Large intestine (tissue), 12 donors: ENCODE results near the gene TTR. TPM values are rescaled to one million over a fixed set of nuclear protein-coding genes. Genes with fewer than 3 reads are reported as not detected.

Source experiments
- DNase-seq, 2 donors: peaks; one replicate each; pipeline versions ENCODE4 v3.0.0 to v3.0.0-alpha.2; 2013
- H3K27ac ChIP-seq: one replicate; pipeline ENCODE4 v1.5.1; 2013; ENCODE audit warnings: low read length
- H3K27me3 ChIP-seq: 2 replicates; pipeline ENCODE4 v1.6.1; 2013; ENCODE audit warnings: low read length; ENCODE audit not compliant: control insufficient read depth, insufficient read depth
- H3K36me3 ChIP-seq: 2 replicates; pipeline ENCODE4 v1.6.1; 2013; ENCODE audit warnings: low read length; ENCODE audit not compliant: control insufficient read depth, insufficient read depth
- H3K4me1 ChIP-seq: one replicate; pipeline ENCODE4 v1.6.1; 2013; ENCODE audit warnings: low read length; ENCODE audit not compliant: control insufficient read depth, insufficient read depth
- H3K4me3 ChIP-seq: one replicate; pipeline ENCODE4 v1.5.1; 2013; ENCODE audit warnings: low read length
- H3K9me3 ChIP-seq: one replicate; pipeline ENCODE4 v1.6.1; 2013; ENCODE audit warnings: mild to moderate bottlenecking, low read depth, low read length, moderate library complexity; ENCODE audit not compliant: control insufficient read depth
- WGBS: methylation state at CpG from one replicate; pipeline ENCODE4 v1.1.5; 2013; ENCODE audit warnings: low lambda C conversion rate; ENCODE audit not compliant: insufficient coverage; 5-methylcytosine and 5-hydroxymethylcytosine counted together
- long read RNA-seq, 11 donors: transcript quantifications; one replicate each; lab custom pipeline, GENCODE V29; 2026
- polyA plus RNA-seq: library from polyadenylated mRNA; unstranded; fragments of 120-200 nt; gene quantifications from one replicate; pipeline ENCODE4 v1.2.1, GENCODE V29; 2013

The TTR gene
- 761 TPM for polyA plus RNA-seq
- long read RNA-seq, donor 1, transcript TTR-202 (2 exons, 745 nt): minor isoform, 33 of 3,168 reads
- long read RNA-seq, donor 1, transcript TTR-201 (4 exons, 957 nt): major isoform, 1,368 of 3,168 reads
- long read RNA-seq, donor 1, transcript TTR-203 (3 exons, 956 nt): minor isoform, 280 of 3,168 reads
- long read RNA-seq, donor 1, partial matches to known transcripts: 1,390 of 3,168 reads
- long read RNA-seq, donor 1, other reads (novel, unspliced or antisense): 97 of 3,168 reads
- long read RNA-seq, donor 2, transcript TTR-202 (2 exons, 745 nt): minor isoform, 45 of 3,803 reads
- long read RNA-seq, donor 2, transcript TTR-203 (3 exons, 956 nt): minor isoform, 369 of 3,803 reads
- long read RNA-seq, donor 2, transcript TTR-201 (4 exons, 957 nt): major isoform, 1,455 of 3,803 reads
- long read RNA-seq, donor 2, partial matches to known transcripts: 1,826 of 3,803 reads
- long read RNA-seq, donor 2, other reads (novel, unspliced or antisense): 108 of 3,803 reads
- long read RNA-seq, donor 3: 0 reads
- long read RNA-seq, donor 4, transcript TTR-202 (2 exons, 745 nt): minor isoform, 6 of 1,144 reads
- long read RNA-seq, donor 4, transcript TTR-203 (3 exons, 956 nt): minor isoform, 55 of 1,144 reads
- long read RNA-seq, donor 4, transcript TTR-201 (4 exons, 957 nt): major isoform, 545 of 1,144 reads
- long read RNA-seq, donor 4, partial matches to known transcripts: 507 of 1,144 reads
- long read RNA-seq, donor 4, other reads (novel, unspliced or antisense): 31 of 1,144 reads
- long read RNA-seq, donor 5, transcript TTR-201 (4 exons, 957 nt): major isoform, 1,200 of 2,984 reads
- long read RNA-seq, donor 5, transcript TTR-203 (3 exons, 956 nt): minor isoform, 259 of 2,984 reads
- long read RNA-seq, donor 5, transcript TTR-202 (2 exons, 745 nt): minor isoform, 36 of 2,984 reads
- long read RNA-seq, donor 5, partial matches to known transcripts: 1,426 of 2,984 reads
- long read RNA-seq, donor 5, other reads (novel, unspliced or antisense): 63 of 2,984 reads
- long read RNA-seq, donor 6, transcript TTR-203 (3 exons, 956 nt): minor isoform, 91 of 1,849 reads
- long read RNA-seq, donor 6, transcript TTR-202 (2 exons, 745 nt): minor isoform, 16 of 1,849 reads
- long read RNA-seq, donor 6, transcript TTR-201 (4 exons, 957 nt): major isoform, 1,003 of 1,849 reads
- long read RNA-seq, donor 6, partial matches to known transcripts: 709 of 1,849 reads
- long read RNA-seq, donor 6, other reads (novel, unspliced or antisense): 30 of 1,849 reads
- long read RNA-seq, donor 7, transcript TTR-203 (3 exons, 956 nt): minor isoform, 20 of 437 reads
- long read RNA-seq, donor 7, transcript TTR-201 (4 exons, 957 nt): major isoform, 237 of 437 reads
- long read RNA-seq, donor 7, partial matches to known transcripts: 171 of 437 reads
- long read RNA-seq, donor 7, other reads (novel, unspliced or antisense): 5 of 437 reads
- long read RNA-seq, donor 8, transcript TTR-201 (4 exons, 957 nt): major isoform, 2,437 of 4,566 reads
- long read RNA-seq, donor 8, transcript TTR-203 (3 exons, 956 nt): minor isoform, 184 of 4,566 reads
- long read RNA-seq, donor 8, transcript TTR-202 (2 exons, 745 nt): minor isoform, 33 of 4,566 reads
- long read RNA-seq, donor 8, partial matches to known transcripts: 1,757 of 4,566 reads
- long read RNA-seq, donor 8, other reads (novel, unspliced or antisense): 155 of 4,566 reads
- long read RNA-seq, donor 9, transcript TTR-202 (2 exons, 745 nt): minor isoform, 35 of 3,853 reads
- long read RNA-seq, donor 9, transcript TTR-201 (4 exons, 957 nt): major isoform, 2,112 of 3,853 reads
- long read RNA-seq, donor 9, transcript TTR-203 (3 exons, 956 nt): minor isoform, 174 of 3,853 reads
- long read RNA-seq, donor 9, partial matches to known transcripts: 1,385 of 3,853 reads
- long read RNA-seq, donor 9, other reads (novel, unspliced or antisense): 147 of 3,853 reads
- long read RNA-seq, donor 10, transcript TTR-203 (3 exons, 956 nt): minor isoform, 76 of 2,114 reads
- long read RNA-seq, donor 10, transcript TTR-202 (2 exons, 745 nt): minor isoform, 17 of 2,114 reads
- long read RNA-seq, donor 10, transcript TTR-201 (4 exons, 957 nt): major isoform, 1,221 of 2,114 reads
- long read RNA-seq, donor 10, partial matches to known transcripts: 728 of 2,114 reads
- long read RNA-seq, donor 10, other reads (novel, unspliced or antisense): 72 of 2,114 reads
- long read RNA-seq, donor 11, transcript TTR-201 (4 exons, 957 nt): major isoform, 1,408 of 2,388 reads
- long read RNA-seq, donor 11, transcript TTR-203 (3 exons, 956 nt): minor isoform, 111 of 2,388 reads
- long read RNA-seq, donor 11, transcript TTR-202 (2 exons, 745 nt): minor isoform, 23 of 2,388 reads
- long read RNA-seq, donor 11, partial matches to known transcripts: 764 of 2,388 reads
- long read RNA-seq, donor 11, other reads (novel, unspliced or antisense): 82 of 2,388 reads

- WGBS: 31% methylated on average over 2 of the region's 5 CpGs
These were observed at the start of gene TTR for GRCh38 chr18:31591628-31592027. Gene TTR, plus strand, starts transcription at chr18:31591877. Its CDS starts 26 bp downstream, at chr18:31591903.

DNA sequence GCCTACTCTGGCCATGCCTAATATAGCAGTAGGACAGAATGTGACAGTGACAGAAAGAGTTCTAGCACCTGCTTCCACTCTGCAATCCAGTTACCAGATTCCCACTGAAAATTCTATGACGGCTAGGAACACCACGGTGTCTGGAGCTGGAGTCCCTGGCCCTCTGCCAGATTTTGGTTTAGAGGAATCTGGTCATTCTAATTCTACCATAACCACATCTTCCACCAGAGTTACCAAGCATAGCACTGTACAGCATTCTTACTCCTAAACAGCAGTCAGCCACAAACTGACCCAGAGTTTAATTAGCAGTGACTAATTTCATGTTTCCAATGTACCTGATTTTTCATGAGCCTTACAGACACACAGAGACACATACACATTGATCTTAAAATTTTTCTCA lies 45.2 kb upstream of the TTR start:
- DNase-seq: no peak
- WGBS: no CpG with 5 or more reads among the region's 2 CpGs

More at GRCh38 chr18:31591628-31592027, at the start of gene TTR:
- Histone ChIP-seq H3K4me1 (peaks cover 27% of the 10 kb centered on the region), H3K27me3 (no peaks in the 10 kb centered on the region), H3K36me3 (peaks cover 14% of the 10 kb centered on the region), H3K4me3 (peak within 1 kb of the TSS; percentile 45), H3K27ac (peak within 1 kb of the TSS; percentile 56), H3K9me3 (no peaks in the 10 kb centered on the region)
- peak; percentile 69 to 76 for DNase-seq

DNA sequence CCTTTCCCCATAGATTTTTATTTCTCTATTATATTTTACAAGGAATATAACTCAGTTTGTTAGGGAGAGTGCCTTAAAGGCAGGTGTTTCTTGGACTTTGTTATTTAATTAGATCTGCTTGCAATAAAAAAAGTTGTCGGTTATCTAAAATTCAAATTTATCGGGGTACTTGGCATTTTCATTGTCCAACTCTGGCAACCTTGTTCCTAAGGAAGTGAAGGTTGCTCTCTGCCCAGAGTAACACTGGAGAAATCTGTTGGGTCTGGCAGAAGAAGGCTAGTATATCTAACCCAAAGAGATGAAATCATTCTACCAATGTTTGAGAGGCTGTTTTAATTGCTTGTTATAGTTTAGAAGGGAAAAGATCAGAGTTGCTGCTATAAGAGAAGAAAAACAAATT lies 42.8 kb upstream of the TTR start:
- no peak overlapping the region for H3K4me3 ChIP-seq
- DNase-seq: peak in 1 of 2 donors; percentile 64
- H3K27ac ChIP-seq: peak overlapping the region; percentile 17
- WGBS: no CpG with 5 or more reads among the region's 2 CpGs
- no peaks in the 10 kb centered on the region for H3K4me1 ChIP-seq
- H3K27me3 ChIP-seq: no peaks in the 10 kb centered on the region
- H3K36me3 ChIP-seq: peaks cover 21% of the 10 kb centered on the region
- no peaks in the 10 kb centered on the region for H3K9me3 ChIP-seq

More for the DNA sequence above, 45.2 kb upstream of the TTR start:
- H3K27ac ChIP-seq: no peak overlapping the region
- H3K9me3 ChIP-seq: no peaks in the 10 kb centered on the region
- no peak overlapping the region for H3K4me3 ChIP-seq
- peaks cover 40% of the 10 kb centered on the region for H3K36me3 ChIP-seq
- H3K4me1 ChIP-seq: no peaks in the 10 kb centered on the region
- H3K27me3 ChIP-seq: no peaks in the 10 kb centered on the region

- DNase-seq: no peak
- Histone ChIP-seq H3K27me3 (no peaks in the 10 kb centered on the region), H3K36me3 (peaks cover 21% of the 10 kb centered on the region), H3K4me3 (no peak overlapping the region), H3K9me3 (no peaks in the 10 kb centered on the region), H3K27ac (peak overlapping the region; percentile 17), H3K4me1 (peaks cover 4% of the 10 kb centered on the region)
- WGBS: 100% methylated on average over 1 of the region's 4 CpGs
These were observed 42.3 kb upstream of the TTR start for GRCh38 chr18:31549416-31549815.

DNA sequence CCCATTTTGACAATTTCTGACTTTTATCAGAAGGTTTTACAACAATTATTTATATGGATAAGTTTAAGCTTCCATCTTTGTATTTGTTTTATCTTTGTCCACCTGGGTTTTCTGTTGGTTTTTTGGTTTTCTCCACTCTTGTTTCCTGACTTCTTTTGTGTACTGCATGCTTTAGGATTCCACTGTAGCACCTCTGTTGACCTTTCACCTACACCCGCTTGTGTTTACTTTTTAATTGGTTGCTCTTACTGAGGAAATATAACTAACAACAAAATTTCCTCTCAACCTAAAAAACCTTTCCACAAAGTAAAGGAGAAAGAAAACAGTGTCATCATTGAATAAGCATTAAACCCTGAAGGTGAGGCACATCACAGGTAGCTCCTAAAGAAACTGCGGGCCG lies 39.8 kb upstream of the TTR start:
- Histone ChIP-seq H3K36me3 (peaks cover 5% of the 10 kb centered on the region), H3K4me3 (no peak overlapping the region), H3K4me1 (peaks cover 11% of the 10 kb centered on the region), H3K9me3 (no peaks in the 10 kb centered on the region), H3K27me3 (no peaks in the 10 kb centered on the region), H3K27ac (no peak overlapping the region)
- no CpG with 5 or more reads among the region's 3 CpGs for WGBS
- DNase-seq: no peak

DNA sequence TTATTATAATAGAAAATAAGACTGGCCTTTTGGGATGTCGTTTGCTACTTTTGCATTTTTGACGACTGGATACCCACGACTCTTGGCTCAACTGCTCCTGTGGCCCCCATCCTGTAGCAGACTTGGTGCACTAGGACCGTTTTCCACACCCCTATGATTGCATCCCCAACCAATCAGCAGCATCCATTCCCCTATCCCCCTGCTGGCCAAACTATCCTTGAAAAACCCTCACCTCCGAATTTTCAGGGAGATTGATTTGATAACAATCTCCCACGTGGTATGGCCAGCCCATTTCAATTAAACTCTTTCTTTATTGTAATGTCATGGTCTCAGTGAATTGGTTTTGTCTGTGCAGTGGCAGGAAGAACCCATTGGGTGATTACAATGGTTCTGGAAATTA lies 37.9 kb upstream of the TTR start:
- Histone ChIP-seq H3K4me1 (peaks cover 11% of the 10 kb centered on the region), H3K27ac (no peak overlapping the region)
- WGBS: no CpG with 5 or more reads among the region's 6 CpGs

DNA sequence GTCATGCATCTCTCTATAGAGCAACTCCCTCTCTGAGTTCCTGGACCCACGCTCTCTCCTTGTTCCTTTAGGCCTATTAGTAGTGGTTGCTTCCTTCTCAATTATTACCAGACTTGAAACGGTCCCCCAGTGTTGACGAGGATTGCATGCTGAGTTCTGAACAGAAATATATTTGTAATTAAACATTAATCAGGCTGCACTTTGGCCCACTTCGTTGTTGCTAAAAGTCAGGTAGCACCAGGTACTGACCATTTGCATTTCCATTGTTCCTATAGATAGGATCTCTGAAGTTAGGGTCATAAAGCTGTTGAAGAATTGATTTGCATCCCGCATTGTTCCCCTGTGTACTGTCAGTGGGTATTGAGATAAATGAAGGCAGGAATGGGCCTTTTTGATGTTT lies 36.9 kb upstream of the TTR start:
- no CpG with 5 or more reads among the region's 5 CpGs for WGBS
- H3K9me3 ChIP-seq: no peaks in the 10 kb centered on the region
- no peak overlapping the region for H3K4me3 ChIP-seq
- peaks cover 11% of the 10 kb centered on the region for H3K4me1 ChIP-seq
- no peaks in the 10 kb centered on the region for H3K27me3 ChIP-seq
- peaks cover 2% of the 10 kb centered on the region for H3K36me3 ChIP-seq
- DNase-seq: peak in 1 of 2 donors; percentile 50
- peak overlapping the region; percentile 4 for H3K27ac ChIP-seq

More for the DNA sequence above, 37.9 kb upstream of the TTR start:
- DNase-seq: no peak
- Histone ChIP-seq H3K36me3 (peaks cover 2% of the 10 kb centered on the region), H3K4me3 (no peak overlapping the region), H3K27me3 (no peaks in the 10 kb centered on the region), H3K9me3 (no peaks in the 10 kb centered on the region)

DNA sequence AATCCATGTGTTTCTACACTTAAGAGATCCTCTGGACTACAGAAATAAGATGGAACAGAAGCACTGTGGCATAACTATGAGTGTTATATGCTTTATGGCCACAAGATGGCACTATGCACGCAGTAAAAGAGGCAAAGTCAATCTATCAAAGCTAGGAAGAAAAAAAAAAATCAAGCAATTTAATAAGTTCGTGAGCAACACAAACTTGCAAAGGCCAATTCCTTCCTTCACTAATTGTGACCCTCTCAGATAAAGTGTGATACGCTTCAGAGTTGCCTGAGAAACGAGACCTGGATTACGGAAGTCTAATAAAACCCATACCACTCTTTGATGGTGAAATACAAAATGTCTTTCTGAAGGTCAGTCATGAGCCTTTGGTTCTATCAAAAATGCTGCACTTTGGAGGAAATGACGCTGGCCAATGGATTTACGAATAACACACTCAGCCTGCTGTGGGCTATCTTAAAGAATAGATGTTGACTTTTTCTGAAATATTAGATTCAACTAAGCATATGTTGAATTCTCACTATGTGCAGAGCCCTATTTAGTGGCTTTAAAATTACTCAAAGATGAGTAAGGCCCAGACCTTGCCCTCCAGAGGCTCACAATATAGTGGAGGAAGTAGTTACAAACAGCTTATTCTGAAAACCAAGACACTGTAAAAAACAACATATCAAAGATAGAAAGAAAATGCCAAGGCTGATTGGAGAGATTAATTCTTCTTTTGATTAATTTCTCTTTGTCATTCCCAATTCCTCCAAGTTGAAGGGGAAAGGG lies 35.5 kb upstream of the TTR start:
- H3K36me3 ChIP-seq: no peaks in the 10 kb centered on the region
- peaks cover 11% of the 10 kb centered on the region for H3K4me1 ChIP-seq
- DNase-seq: peak; percentile 62 to 75
- H3K27me3 ChIP-seq: no peaks in the 10 kb centered on the region
- no CpG with 5 or more reads among the region's 7 CpGs for WGBS
- H3K27ac ChIP-seq: no peak overlapping the region
- no peaks in the 10 kb centered on the region for H3K9me3 ChIP-seq
- no peak overlapping the region for H3K4me3 ChIP-seq
